Central memory CD4-positive, alpha-beta T cell (primary cell): ENCODE data around the gene FANCI.
A peak's percentile ranks its signal among the peaks of the same experiment; 100 is the strongest.

Experiments used
- DNase-seq: peaks from one replicate; pipeline ENCODE4 v3.0.0; 2022

The FANCI gene

DNA sequence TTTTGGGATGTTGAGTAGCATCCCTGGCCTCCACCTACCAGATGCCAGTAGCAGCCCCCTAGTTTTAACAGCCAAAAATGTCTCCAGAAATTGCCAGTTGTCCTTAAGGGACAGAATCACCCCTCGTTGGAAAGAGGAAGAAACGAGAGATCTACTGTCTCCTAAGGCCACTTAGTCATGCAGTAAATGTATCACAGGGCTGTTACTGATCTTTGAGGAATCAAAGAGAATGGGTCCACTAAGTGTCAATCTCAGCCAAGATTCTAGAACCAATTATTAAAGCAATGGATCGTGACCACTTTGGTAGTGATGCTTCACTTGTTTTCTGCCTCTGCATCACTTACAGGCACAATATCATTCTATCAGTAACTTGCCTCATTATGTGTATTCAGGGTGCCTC is 64.5 kb downstream of the FANCI start:
- DNase-seq: no peak

DNA sequence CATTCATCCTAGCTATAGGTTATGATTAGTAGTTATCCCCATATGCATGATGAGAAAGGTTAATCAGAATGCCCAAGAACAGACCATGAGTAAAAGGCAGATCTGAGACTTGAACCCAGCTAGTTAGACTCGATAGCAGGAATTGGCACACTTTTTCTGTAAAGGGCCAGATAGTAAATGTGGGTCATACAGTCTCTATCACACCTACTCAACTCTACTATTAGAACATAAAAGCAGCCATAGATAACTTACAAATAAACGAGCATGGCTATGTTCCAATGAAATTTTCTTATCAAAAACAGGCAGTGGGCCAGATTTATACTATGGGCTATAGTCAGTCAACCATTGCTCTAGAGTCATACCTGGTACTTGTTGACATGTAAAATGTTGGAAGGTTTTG is 66.2 kb downstream of the FANCI start:
- no peak for DNase-seq

DNA sequence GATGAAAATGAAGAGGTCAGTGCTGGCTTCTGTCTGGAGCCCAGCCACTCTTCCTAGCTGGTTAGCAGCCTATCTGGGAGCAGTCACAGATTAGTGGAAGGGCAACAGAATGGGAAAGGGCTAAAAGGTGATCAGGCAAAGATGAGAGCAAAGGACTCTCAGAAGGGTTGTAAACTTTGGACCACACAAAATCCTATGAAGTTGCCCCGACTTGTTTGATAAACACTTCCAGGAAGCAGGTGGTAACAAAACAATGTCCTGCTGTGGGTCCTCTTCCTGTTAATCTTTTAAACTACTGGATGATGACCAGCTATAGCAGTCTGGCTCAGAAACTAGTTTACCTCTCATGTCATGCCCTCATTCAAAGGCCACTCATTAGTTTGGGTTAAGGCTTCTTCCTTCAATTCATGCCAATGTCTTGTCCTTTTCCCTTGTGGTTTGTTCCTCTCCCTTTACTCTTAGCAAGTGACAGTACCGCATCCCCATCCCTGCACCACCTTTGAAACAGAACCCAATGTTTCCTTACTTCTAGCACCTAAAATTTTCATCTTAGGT is 71.7 kb downstream of the FANCI start:
- no peak for DNase-seq

DNA sequence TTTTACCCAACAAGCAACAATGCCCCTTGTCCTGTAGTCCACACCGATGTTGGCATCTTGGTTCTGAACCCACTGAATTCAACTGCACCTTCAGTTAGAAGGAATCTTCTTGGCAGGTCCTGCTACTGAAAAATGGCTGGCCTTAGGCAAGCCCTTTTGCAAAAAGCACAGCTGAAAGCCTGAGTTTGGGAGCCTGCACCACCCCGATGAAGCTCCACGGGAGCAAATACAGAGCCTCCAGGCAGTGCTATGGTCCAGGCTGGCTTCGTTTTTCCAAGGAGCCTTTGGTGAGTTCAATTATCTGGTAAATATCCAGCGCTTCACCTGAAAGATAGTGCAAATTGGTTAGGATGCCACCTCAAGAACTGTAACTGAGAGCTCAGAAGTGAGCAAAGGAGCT is 72.7 kb downstream of the FANCI start:
- no peak for DNase-seq

DNA sequence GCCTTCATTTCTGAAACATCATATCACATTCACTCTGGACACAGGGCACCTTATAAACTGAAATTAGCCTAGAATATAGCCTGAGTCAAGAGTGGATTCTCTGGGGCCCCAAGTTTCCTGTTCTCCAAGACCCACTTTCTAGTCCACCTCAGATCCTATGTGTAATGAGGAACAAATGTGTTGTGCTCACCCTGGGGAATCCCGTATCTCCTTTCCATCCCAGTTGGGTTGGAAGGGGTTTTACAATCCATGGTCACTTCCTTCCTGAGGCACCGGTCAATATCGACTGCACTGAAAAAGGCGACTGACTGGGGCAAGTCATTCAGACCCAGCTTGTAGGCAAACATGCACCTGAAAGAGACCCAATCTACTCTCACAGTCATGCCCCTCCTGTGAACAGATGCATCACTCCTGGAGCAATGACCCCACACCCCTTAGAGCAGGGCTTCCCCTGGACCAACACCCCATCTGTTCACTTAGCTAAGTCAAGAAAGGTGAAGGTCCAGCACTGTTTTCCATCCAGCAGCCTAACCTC is 73.5 kb downstream of the FANCI start:
- DNase-seq: no peak

DNA sequence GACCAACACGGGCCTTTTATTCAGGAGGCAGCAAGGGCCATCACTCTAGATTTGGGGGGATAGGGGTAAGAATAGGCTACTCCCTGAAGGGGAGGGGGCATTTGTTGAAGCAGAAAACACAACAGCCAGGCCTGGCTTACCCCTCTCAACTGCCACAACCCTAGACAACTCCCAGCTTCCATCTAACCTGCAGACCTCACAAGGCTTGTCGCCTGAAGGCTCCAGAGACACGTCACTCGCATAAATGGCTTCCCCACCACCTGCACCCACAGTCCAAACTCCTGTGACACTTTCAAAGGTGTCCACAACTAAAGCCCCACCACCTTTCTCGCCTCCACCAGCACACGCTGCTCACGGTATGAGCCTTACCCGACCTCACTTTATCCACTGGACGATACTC is 75.9 kb downstream of the FANCI start:
- no peak for DNase-seq

DNA sequence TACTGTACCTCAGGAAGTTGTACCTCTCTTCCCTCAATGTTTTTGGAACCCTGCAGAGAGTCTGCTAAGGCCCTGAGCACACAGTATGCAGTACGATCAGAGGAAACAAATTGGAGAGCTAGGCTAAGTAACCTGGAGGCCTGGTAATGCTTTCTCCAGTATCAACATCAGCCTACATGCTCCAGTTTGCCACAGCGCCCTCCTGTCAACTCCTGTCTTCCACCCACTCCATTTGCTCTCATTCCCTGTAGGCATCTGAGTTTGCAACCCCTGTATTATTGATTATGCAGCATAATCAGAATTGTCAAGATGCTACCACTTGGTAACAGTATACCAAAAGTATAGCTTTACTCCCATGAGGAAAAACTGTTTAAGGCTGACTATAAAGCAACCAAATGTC is 76.4 kb downstream of the FANCI start:
- DNase-seq: no peak

DNA sequence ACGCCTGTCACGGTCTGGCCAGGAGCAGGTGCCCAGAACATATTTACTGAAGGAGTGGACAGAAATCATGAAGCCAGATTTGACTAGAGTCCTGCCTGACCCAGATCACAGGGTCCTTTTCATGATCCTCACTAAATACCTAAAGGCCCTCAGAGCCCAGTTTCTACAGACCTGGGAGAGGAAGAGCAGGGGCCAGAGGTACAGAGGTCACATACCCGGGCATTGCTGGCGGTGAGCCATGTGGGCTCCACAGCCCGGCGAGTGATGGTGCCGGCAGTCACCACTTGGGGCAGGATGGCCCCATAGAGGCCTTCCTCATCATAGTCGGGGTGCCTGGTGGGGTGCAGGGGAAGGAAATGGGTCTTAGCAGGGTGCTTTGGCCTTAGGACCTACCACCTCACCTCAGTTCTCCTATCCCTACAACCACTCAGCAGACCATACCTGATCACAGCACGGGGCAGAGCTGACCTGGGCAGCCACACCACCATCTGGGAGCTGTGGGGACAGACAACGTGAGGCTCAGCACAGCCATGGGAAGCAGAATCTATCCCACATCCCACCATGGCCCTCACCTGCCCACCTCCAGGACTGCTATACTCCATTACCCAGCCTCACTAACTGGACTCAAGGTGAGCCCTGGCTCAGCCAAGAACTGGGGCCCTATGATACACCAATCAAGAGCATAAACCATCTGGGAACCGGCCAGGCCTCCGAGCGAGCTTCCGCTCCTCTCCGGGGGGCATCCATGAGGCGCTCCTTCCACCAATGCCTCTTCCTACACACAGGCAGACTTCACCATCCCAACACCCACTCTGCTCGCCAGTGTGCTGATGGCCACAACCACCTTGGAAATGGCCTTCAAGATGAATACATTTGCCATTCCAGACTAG is 78.0 kb downstream of the FANCI start:
- DNase-seq: no peak

DNA sequence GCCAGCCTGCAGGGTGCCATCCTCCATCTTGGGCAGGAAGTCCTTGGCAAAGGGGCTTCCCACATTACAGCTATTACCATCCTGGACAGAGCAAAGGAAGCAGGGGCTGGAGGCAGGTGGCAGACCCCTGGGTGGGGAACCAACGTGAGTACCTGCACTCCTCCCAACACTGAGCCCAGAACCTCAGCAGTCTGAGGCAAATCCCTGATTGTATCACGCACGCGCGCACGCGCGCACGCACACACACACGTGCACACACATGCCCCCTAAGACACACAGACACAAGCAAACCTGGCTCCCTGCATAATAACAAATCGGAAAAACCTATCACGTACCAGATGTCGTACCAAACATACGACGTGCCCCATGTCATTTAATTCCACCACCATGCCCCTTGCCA is 79.0 kb downstream of the FANCI start:
- DNase-seq: no peak

DNA sequence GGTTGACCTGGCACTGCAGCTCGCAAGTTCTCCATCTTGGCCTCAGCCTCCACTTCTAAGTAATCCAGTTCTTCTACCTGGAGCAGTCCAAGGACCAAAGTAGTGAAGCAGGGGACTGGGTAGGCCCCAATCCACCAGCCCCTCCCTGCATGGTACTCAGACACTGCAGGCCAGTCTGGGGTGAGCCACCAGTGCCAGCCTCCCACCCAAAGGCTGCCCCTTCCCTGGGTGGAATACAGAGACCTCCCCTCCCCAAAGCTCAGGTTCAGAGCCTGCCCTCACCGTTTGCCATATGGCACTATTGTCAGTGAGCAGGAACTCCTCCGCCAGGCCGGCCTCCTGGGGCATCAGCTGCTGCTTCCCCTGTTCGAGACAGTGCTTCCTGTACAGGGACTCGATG is 80.0 kb downstream of the FANCI start:
- DNase-seq: no peak

DNA sequence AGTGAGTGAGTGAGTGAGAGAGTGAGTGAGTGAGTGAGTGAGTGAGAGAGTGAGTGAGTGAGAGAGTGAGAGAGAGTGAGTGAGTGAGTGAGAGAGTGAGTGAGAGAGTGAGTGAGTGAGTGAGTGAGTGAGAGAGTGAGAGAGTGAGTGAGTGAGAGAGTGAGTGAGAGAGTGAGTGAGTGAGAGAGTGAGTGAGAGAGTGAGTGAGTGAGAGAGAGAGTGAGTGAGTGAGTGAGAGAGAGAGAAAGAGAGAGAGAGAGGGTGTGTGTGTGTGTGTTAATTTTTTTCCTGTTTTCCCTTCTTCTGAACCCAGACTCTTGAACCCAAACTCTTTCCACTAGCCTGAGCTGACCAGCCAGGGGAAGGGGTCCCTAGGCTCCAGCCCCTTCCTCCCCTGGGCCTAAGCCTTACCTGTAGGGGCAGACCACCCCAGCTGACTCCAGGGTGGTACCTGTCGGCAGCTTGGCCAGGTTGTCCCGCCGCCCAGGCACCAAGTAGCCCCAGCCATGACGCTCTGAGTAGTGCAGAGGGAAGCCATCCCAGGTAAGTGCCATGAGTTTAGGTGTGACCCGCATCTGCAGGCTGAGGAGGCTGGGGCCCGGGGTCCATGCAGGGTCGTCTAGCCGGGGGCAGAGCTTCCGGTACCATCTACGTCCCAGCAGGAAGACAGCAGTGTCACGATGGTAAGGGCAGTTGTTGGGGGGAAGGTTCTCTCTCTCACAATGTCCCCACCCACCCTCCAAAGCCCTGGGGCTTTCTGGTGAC is 81.4 kb downstream of the FANCI start:
- DNase-seq: no peak

DNA sequence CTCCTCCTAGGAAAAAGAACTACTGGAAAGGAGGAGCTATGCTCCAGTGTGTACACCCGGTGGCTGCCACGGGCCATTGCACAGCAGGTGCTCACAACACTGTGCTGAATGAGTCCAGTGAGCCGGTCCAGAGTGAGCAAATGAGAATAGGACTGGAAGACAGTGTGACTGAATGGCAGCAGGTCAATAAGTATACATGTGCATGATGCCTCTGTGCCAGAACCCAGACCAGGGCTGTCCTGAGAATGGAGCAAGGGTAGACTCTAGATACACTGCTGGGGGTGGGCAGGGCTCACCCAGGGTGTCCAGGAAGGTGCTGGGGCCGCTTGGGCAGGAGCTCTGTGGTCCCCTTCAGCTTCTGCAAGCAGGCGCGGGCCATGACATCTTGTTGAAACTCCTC is 82.5 kb downstream of the FANCI start:
- DNase-seq: no peak

DNA sequence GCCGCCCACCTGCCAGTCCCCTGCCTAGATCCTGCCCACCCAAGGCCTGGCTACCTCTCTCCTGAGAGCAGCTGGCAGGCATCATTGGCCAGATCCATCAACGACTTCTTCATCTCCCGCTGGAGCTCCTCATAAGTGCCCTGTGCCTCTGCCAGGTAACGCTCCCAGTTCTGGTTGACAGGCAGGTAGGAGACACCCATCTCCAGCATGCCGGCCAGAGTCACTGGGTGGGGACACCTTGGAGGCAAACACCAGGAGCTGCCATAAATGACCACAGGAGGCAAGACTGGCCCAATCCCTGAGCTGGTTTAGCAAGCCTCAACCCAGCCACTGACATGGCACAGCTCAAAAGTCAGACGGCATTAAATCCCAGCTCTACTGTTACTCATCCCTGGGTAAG is 83.3 kb downstream of the FANCI start:
- no peak for DNase-seq

DNA sequence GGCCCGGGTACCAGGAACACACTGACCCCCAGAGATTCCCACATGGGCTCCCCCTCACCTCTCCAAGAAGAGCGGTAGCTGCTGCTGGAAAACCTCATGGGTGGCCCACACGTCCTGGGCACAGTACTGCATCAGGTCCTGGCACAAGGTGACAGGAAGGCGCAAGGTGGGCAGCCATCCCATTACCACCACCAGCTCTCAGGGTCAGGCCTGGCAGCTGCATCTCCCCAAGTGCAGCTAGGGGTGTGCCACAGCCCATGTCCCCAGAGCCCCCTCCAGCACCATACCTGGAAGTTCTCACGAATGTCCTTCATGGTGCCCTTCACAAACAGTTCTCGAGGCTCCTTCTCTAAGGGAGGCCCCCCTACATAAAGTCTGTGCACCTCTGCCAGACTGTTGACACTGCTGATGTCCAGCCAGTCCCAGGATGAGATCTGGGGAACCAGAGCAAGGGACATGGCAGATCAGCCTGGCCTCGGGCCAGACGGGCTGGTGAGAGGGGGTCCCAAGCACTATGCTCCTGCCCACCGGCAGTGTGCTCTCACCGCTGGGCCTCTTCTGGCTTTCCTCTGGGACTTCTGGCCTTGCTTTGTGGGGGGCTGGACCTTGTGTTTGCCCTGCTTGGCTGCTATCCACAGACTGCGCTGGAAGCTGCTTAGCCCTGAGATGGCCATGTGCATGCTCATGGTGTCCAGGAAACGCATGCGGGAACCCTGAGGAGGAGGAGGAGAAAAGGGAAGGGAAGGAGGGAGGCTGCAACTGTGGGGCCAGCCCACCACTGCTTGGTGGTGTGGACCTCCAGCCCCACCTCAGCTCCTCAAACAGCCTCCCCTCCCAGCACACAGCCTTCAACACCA is 84.8 kb downstream of the FANCI start:
- DNase-seq: no peak

DNA sequence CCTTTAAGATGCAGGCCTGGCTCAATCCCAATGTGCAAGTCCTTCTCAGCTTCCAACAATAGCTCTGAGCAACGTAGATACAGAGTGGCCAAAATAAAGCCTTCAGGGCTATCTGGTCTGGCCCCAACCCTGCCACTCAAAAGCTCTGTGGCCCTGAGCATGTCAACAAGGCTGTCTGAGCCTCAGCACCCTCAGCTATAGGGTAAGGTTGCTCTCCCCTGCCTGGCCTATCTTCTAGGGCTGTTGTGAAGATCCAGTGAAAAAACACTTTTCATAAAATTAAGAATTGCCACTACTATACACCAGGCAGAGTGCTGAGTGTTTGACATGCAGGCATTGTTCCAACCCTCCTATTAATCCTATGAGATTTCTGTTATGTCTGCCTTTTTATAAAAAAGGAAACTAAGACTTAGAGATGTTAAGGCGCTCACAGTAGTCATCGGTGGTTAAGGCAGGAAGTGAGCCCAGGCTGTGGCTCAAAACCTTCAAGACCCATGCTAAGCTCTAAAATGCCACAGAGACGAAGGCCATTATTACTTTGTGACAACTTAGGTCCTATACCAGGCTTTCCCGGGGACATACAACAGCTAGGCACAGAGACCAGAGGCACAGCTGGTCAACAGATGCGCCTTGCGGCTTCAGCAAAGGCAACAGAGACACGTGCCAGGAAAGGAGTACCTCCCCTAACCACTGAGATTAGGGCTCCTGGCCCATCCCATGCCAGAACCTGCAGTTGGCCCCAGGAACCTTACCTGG is 85.7 kb downstream of the FANCI start:
- DNase-seq: peak; percentile 23

DNA sequence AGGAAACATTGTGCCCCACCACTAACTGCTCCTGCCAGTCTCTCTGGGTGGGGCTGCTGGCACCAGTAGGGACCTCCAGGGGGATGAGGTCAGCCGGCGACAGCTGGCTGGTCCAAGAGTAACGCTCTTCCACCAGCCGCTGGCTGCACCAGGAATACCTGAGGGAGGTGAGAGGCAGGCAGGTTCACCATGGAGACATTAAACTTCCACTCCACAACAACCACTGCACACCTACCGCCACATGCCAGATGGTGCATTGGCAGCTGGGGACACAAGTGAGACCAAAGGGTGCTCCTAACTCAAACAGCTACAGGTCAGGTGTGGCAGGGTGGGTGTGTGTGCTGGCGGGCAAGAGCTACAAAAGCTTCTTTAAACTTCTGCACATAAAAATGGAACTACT is 86.3 kb downstream of the FANCI start:
- DNase-seq: no peak

DNA sequence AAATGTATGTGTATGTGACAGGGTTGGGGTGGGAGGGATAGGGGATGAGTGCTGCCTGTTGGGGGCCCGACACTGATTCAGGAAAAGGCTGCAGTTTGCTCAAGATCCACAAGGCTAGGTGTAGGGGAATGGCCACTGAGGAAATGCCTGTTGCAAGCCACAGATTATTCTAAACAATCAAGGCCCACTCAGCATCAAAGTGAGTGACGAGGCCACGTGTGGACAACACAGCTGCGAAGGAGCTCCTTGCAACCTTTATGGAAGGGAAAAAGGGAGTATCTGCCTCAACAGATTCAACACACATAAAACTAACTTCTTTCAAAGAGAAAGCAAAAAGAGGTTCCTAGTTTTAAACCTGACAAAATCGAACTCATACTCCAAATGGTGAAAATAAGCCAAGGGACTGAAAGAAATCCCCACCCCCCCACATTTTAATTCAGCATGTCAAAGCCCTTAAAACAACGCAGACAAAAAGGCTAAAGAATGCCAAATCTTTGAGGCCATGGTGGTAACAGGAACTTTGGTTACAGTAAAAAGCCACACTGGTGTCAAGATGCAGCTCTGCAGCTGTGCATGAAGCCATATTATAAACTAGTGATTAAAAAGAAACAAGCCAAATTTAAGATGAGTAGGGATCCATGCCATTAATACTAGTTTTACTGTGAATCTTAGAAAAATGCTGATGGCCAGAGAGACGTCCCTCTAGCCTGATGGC is 87.3 kb downstream of the FANCI start:
- DNase-seq: no peak

DNA sequence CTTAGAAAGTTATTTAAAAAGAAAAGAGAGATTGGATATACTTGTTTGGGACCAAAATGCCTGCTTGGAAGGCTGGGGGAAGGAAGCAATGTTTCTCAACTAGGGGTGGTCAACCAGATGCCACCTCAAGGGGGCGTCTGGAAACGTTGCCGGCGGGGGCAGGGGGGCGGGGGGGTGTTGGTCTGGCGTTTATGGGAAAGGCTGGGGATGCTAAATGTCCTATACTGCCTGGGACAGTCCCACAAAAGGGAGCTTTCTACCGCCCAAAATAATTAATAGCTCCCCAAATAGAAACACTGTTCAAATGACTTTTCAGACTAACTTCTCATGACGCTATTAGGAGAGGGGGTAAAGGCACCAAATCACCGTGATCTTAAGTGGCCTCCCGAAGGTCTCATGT is 88.7 kb downstream of the FANCI start:
- no peak for DNase-seq

DNA sequence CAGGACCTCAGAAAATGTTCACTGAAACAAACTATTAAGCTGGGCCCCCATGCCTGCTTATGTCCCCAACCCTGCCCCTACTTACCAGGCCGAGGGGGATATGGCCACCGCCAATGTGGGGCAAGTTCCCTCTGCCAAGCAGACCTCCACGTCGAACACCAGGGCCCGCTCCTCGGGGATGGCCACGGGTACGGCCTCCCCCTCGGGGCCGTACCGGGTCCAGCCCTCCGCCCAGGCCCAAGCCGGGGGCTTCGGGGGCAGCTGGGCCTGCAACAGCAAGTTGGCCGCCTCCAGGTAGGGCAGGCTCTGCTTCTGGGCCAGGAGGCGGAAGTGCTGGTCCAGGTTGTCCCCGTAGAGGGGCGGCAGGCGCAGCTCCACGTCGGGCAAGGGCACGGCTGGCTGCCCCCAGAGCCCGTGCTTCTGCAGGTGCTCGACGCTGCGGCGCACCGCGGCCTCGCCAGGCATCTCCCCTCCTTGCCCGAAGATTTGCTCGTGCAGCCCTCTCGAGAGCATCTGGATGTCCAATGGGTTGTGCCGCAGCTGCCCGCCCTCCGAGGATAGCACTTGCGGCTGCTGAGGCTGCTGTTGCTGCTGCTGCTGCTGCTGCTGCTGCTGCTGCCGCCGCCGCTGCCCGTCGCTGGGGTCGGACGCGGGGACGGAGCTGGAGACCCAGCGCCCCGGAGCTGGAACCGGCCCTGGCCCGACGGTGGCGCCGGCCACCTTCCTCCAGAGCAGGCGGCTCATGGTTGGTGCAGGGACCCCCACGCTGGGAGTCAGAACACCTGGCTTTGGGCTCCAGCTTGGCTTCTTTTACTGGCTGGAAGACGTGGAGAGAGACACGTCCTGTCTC is 89.5 kb downstream of the FANCI start:
- DNase-seq: no peak

DNA sequence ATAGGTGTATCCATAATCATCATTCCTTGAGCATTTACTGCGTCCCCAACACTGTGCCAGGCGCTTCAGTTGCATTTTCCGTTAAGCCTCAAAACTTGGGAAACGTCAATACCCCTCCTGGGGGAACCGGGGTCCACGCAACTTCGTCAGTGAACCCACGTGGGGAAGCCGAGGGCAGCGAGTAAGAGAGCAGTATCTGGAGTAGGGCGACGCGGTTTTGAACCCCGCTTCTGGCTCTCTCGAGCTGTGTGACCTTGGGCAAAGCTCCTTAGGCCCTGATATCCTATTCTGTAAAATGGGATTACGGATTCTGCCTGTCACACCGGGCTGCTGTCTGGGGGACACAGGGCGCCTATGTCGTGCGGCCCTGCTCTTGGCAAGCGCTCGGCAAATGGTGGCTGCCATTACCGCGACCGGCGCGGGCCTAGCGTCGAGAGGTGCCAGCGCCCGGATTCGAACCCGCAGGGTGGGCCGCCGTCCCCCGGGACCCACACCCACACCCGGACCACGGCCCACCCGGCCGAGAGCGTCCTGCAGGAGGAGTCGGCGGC is 90.3 kb downstream of the FANCI start:
- no peak for DNase-seq
